Neural progenitor cell (in vitro differentiated cells): Measurements from ENCODE around the gene STON2. TPM values are rescaled to one million over a fixed set of nuclear protein-coding genes. Genes with fewer than 3 reads are reported as not detected.

ENCODE experiments used
- DNase-seq: peaks from one replicate; pipeline ENCODE4 v3.0.0-alpha.2; 2016; ENCODE audit warnings: low spot score
- H2AFZ ChIP-seq: fragments of 200-600 bp; sonication (generic); replicated peaks from 2 replicates; pipeline ENCODE4 v1.6.1; 2016; ENCODE audit warnings: antibody characterized with exemption
- H3F3A ChIP-seq: fragments of 200-600 bp; sonication (generic); 2 replicates; pipeline ENCODE4 v1.6.1; 2016; ENCODE audit warnings: antibody characterized with exemption, low read depth
- H3K27ac ChIP-seq: fragments of 200-600 bp; sonication (generic); 2 replicates; pipeline ENCODE4 v1.5.1; 2016; ENCODE audit warnings: mild to moderate bottlenecking
- H3K27me3 ChIP-seq: fragments of 200-600 bp; sonication (generic); 2 replicates; pipeline ENCODE4 v1.6.1; 2016; ENCODE audit warnings: mild to moderate bottlenecking, moderate library complexity
- H3K36me3 ChIP-seq: fragments of 200-600 bp; sonication (generic); 2 replicates; pipeline ENCODE4 v1.5.1; 2016
- H3K4me1 ChIP-seq: fragments of 200-600 bp; sonication (generic); 2 replicates; pipeline ENCODE4 v1.6.1; 2016; ENCODE audit warnings: mixed run types
- H3K4me2 ChIP-seq: fragments of 200-600 bp; sonication (generic); 2 replicates; pipeline ENCODE4 v1.6.1; 2016
- H3K4me3 ChIP-seq: fragments of 200-600 bp; sonication (generic); 2 replicates; pipeline ENCODE4 v1.5.1; 2016
- H3K79me2 ChIP-seq: fragments of 200-600 bp; sonication (generic); 2 replicates; pipeline ENCODE4 v1.6.1; 2016; ENCODE audit warnings: low read depth
- H3K9ac ChIP-seq: fragments of 200-600 bp; sonication (generic); 2 replicates; pipeline ENCODE4 v1.6.1; 2016
- H3K9me3 ChIP-seq: fragments of 200-600 bp; sonication (generic); 2 replicates; pipeline ENCODE4 v1.5.1; 2016; ENCODE audit warnings: low read depth
- H4K20me1 ChIP-seq: fragments of 200-600 bp; sonication (generic); 2 replicates; pipeline ENCODE4 v1.6.1; 2016; ENCODE audit warnings: low read depth
- H3K27ac Mint-ChIP-seq: 3 replicates; pipeline ENCODE4 v1.8.0; 2021; ENCODE audit warnings: mixed read lengths
- H3K27me3 Mint-ChIP-seq: 2 replicates; pipeline ENCODE4 v1.8.0; 2022; ENCODE audit warnings: low read depth, mild to moderate bottlenecking, inconsistent platforms, moderate library complexity, mixed read lengths; ENCODE audit not compliant: insufficient read depth
- H3K36me3 Mint-ChIP-seq: 3 replicates; pipeline ENCODE4 v1.8.0; 2021; ENCODE audit warnings: mixed read lengths
- H3K4me1 Mint-ChIP-seq: 3 replicates; pipeline ENCODE4 v1.8.0; 2021; ENCODE audit warnings: mixed read lengths
- H3K4me3 Mint-ChIP-seq: 3 replicates; pipeline ENCODE4 v1.8.0; 2021; ENCODE audit warnings: mild to moderate bottlenecking, moderate library complexity, mixed read lengths
- H3K9me3 Mint-ChIP-seq: 3 replicates; pipeline ENCODE4 v1.8.0; 2020; ENCODE audit warnings: mixed read lengths
- EZH2 ChIP-seq: fragments of 200-600 bp; sonication (generic); IDR thresholded peaks from 2 replicates; pipeline ENCODE4 v1.6.1; 2017; ENCODE audit warnings: antibody characterized with exemption, mild to moderate bottlenecking, moderate library complexity
- EZH2phosphoT487 ChIP-seq: fragments of 200-600 bp; sonication (generic); IDR thresholded peaks from 2 replicates; pipeline ENCODE4 v1.6.1; 2017; ENCODE audit warnings: antibody characterized with exemption
- total RNA-seq: library from RNA; depleted of rRNA; stranded (reverse); fragments of >200 nt; gene quantifications from 2 replicates; pipeline ENCODE4 v1.2.3, GENCODE V29; 2015; ENCODE audit warnings: low replicate concordance
- TF ChIP-seq, protein P1 (sequence below): fragments of 200-600 bp; sonication (generic); IDR thresholded peaks from 2 replicates; pipeline ENCODE4 v1.5.1; 2017; ENCODE audit warnings: antibody characterized with exemption, mild to moderate bottlenecking

The STON2 gene
- total RNA-seq, 1 donor from 2014 or later, result 31.1 TPM

DNA sequence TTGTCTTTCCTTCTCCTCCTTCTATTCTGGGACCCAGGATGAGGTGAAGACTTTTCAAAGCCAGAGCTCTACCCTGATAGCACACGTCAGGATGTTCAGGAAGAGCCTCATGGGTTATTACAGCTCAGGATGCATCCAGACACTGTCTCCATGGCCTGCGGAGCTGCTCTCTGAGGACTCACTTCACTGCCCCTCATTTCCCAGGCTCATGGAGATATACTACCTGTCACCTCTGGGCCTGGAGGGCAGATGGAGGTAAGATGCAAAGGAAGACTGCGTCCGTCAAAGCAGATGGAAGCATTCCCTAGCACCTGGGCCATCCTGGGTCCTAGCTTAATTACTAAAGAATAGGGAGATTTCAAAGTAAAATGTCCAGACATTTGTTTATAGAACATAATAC lies 32.6 kb downstream of the STON2 start:
- H3K4me2 ChIP-seq, result no peak overlapping the region
- Mint-ChIP-seq H3K36me3 (peaks cover 18% of the 10 kb centered on the region), H3K27me3 (no peaks in the 10 kb centered on the region), H3K4me1 (peaks cover 42% of the 10 kb centered on the region), H3K4me3 (no peak overlapping the region), H3K27ac (peak overlapping the region; percentile 11), H3K9me3 (no peaks in the 10 kb centered on the region)
- H3K27ac ChIP-seq, result no peak overlapping the region
- no peak overlapping the region for H3K9ac ChIP-seq
- H3K27me3 ChIP-seq, result no peaks in the 10 kb centered on the region
- H4K20me1 ChIP-seq, result no peaks in the 10 kb centered on the region
- TF ChIP-seq EZH2phosphoT487 (no peak), EZH2 (no peak)
- TF ChIP-seq, protein P1, sequence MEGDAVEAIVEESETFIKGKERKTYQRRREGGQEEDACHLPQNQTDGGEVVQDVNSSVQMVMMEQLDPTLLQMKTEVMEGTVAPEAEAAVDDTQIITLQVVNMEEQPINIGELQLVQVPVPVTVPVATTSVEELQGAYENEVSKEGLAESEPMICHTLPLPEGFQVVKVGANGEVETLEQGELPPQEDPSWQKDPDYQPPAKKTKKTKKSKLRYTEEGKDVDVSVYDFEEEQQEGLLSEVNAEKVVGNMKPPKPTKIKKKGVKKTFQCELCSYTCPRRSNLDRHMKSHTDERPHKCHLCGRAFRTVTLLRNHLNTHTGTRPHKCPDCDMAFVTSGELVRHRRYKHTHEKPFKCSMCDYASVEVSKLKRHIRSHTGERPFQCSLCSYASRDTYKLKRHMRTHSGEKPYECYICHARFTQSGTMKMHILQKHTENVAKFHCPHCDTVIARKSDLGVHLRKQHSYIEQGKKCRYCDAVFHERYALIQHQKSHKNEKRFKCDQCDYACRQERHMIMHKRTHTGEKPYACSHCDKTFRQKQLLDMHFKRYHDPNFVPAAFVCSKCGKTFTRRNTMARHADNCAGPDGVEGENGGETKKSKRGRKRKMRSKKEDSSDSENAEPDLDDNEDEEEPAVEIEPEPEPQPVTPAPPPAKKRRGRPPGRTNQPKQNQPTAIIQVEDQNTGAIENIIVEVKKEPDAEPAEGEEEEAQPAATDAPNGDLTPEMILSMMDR, result no peak
- H2AFZ ChIP-seq, result no peak overlapping the region
- no peaks in the 10 kb centered on the region for H3F3A ChIP-seq
- no peaks in the 10 kb centered on the region for H3K79me2 ChIP-seq
- no peaks in the 10 kb centered on the region for H3K9me3 ChIP-seq
- no peak for DNase-seq
- H3K4me3 ChIP-seq, result no peak overlapping the region
- H3K4me1 ChIP-seq, result peaks cover 38% of the 10 kb centered on the region
- no peaks in the 10 kb centered on the region for H3K36me3 ChIP-seq

DNA sequence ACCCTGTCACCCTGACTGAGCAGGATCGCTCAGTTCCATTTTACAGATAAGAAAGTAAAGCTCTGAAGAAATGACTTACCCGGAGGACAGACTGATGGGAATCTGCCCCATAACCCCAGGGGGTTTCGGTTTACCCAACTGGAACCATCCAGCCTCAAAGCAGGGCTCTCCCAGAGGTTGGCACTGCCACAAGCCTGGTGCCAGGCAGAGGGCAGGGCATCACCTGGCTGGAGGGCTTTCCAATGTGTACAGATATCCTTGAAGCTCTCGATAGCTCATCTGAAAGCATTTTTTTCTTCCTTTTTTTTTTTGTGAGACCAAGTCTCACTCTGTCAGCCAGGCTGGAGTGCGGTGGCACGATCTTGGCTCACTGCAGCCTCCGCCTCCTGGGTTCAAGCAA lies 33.2 kb downstream of the STON2 start:
- Mint-ChIP-seq H3K4me3 (no peak overlapping the region), H3K9me3 (no peaks in the 10 kb centered on the region), H3K27ac (no peak overlapping the region), H3K36me3 (peaks cover 19% of the 10 kb centered on the region), H3K4me1 (peaks cover 42% of the 10 kb centered on the region), H3K27me3 (no peaks in the 10 kb centered on the region)
- Histone ChIP-seq H2AFZ (no peak overlapping the region), H3K9me3 (no peaks in the 10 kb centered on the region), H3F3A (no peaks in the 10 kb centered on the region), H4K20me1 (no peaks in the 10 kb centered on the region), H3K27me3 (no peaks in the 10 kb centered on the region), H3K27ac (no peak overlapping the region), H3K4me2 (no peak overlapping the region), H3K79me2 (no peaks in the 10 kb centered on the region), H3K36me3 (no peaks in the 10 kb centered on the region), H3K4me1 (peaks cover 38% of the 10 kb centered on the region), H3K9ac (no peak overlapping the region), H3K4me3 (no peak overlapping the region)
- TF ChIP-seq EZH2, result no peak
- TF ChIP-seq, protein P1, result no peak
- TF ChIP-seq EZH2phosphoT487, result no peak
- no peak for DNase-seq

DNA sequence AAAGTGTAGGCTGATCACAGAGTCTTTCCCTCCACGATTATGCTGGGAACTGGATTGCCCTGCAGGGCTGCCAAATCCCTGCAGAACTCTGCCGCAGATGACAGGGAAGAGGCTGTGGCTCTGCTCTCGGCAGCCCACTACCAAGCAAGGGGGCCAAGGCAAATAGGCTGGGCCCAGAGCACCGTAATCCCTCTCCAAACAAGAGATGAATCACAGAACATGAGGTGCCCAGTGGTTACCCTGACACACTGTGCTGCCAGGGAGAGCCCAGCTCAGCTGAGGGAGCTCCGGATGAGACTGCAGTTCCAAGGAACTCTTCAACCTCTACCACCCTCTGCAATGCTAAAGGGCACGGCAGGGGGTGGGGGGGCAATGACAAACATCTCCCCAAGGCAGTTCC lies 33.9 kb downstream of the STON2 start:
- H3K27ac Mint-ChIP-seq, result peak overlapping the region; percentile 66
- H3K4me3 ChIP-seq, result no peak overlapping the region
- peak; percentile 21 for DNase-seq
- peak overlapping the region; percentile 52 for H3K27ac ChIP-seq
- TF ChIP-seq EZH2, result no peak
- TF ChIP-seq, protein P1, result no peak
- TF ChIP-seq EZH2phosphoT487, result no peak
- H3K9me3 ChIP-seq, result no peaks in the 10 kb centered on the region
- H3K4me1 Mint-ChIP-seq, result peaks cover 42% of the 10 kb centered on the region
- H3K79me2 ChIP-seq, result no peaks in the 10 kb centered on the region
- no peaks in the 10 kb centered on the region for H4K20me1 ChIP-seq
- no peaks in the 10 kb centered on the region for H3F3A ChIP-seq
- no peaks in the 10 kb centered on the region for H3K36me3 ChIP-seq
- H3K4me3 Mint-ChIP-seq, result no peak overlapping the region
- H3K27me3 Mint-ChIP-seq, result no peaks in the 10 kb centered on the region
- peaks cover 38% of the 10 kb centered on the region for H3K4me1 ChIP-seq
- H3K9ac ChIP-seq, result no peak overlapping the region
- H3K9me3 Mint-ChIP-seq, result no peaks in the 10 kb centered on the region
- peak overlapping the region; percentile 38 for H3K4me2 ChIP-seq
- H3K36me3 Mint-ChIP-seq, result peaks cover 16% of the 10 kb centered on the region
- peak overlapping the region; percentile 9 for H2AFZ ChIP-seq
- no peaks in the 10 kb centered on the region for H3K27me3 ChIP-seq
